ENCODE data around the gene NABP1.

Gene NABP1

GRCh38 chr2:191710411-191710900 lies 32.5 kb downstream of the NABP1 start:
- no peak for DNase-seq (ENCODE audit: low read depth)
- H3K4me3 ChIP-seq (ENCODE audit: low read depth, low read length): no peak overlapping the region
- no peak for TF ChIP-seq MAX (IDR thresholded peaks at IDR 0.05; ENCODE audit: low read depth, low read length)
- no peak for TF ChIP-seq POLR2A (IDR thresholded peaks at IDR 0.05; ENCODE audit: extremely low read depth, insufficient read length)
- no peak for TF ChIP-seq MYC (IDR thresholded peaks at IDR 0.05; ENCODE audit: low read depth, low read length)
- no peak for TF ChIP-seq CTCF (IDR thresholded peaks at IDR 0.05; ENCODE audit: low read depth, low read length)

GRCh38 chr2:191711621-191712020 lies 33.7 kb downstream of the NABP1 start:
- no peak for TF ChIP-seq CTCF (IDR thresholded peaks at IDR 0.05; ENCODE audit: low read depth, low read length)
- TF ChIP-seq MAX (IDR thresholded peaks at IDR 0.05; ENCODE audit: low read depth, low read length): no peak
- no peak for TF ChIP-seq POLR2A (IDR thresholded peaks at IDR 0.05; ENCODE audit: extremely low read depth, insufficient read length)
- TF ChIP-seq MYC (IDR thresholded peaks at IDR 0.05; ENCODE audit: low read depth, low read length): no peak
- no peak overlapping the region for H3K4me3 ChIP-seq (ENCODE audit: low read depth, low read length)
- DNase-seq (ENCODE audit: low read depth): no peak

GRCh38 chr2:191713837-191714236 lies 35.9 kb downstream of the NABP1 start:
- H3K4me3 ChIP-seq (ENCODE audit: low read depth, low read length): no peak overlapping the region
- peak; percentile 30 for DNase-seq (ENCODE audit: low read depth)
- no peak for TF ChIP-seq POLR2A (IDR thresholded peaks at IDR 0.05; ENCODE audit: extremely low read depth, insufficient read length)
- no peak for TF ChIP-seq MYC (IDR thresholded peaks at IDR 0.05; ENCODE audit: low read depth, low read length)
- no peak for TF ChIP-seq MAX (IDR thresholded peaks at IDR 0.05; ENCODE audit: low read depth, low read length)
- TF ChIP-seq CTCF (IDR thresholded peaks at IDR 0.05; ENCODE audit: low read depth, low read length): no peak

- no peak overlapping the region for H3K4me3 ChIP-seq (ENCODE audit: low read depth, low read length)
- no peak for DNase-seq (ENCODE audit: low read depth)
- TF ChIP-seq MAX (IDR thresholded peaks at IDR 0.05; ENCODE audit: low read depth, low read length) (no peak), CTCF (IDR thresholded peaks at IDR 0.05; ENCODE audit: low read depth, low read length) (no peak)
Measured at GRCh38 chr2:191714925-191715324, 37.0 kb downstream of the NABP1 start.

- H3K4me3 ChIP-seq (ENCODE audit: low read depth, low read length): no peak overlapping the region
- TF ChIP-seq POLR2A (IDR thresholded peaks at IDR 0.05; ENCODE audit: extremely low read depth, insufficient read length) (no peak), MAX (IDR thresholded peaks at IDR 0.05; ENCODE audit: low read depth, low read length) (no peak), CTCF (IDR thresholded peaks at IDR 0.05; ENCODE audit: low read depth, low read length) (no peak), MYC (IDR thresholded peaks at IDR 0.05; ENCODE audit: low read depth, low read length) (no peak)
- DNase-seq (ENCODE audit: low read depth): no peak
Measured at GRCh38 chr2:191715471-191715870, 37.5 kb downstream of the NABP1 start.

GRCh38 chr2:191719261-191719660 lies 41.3 kb downstream of the NABP1 start:
- no peak for DNase-seq (ENCODE audit: low read depth)
- no peak overlapping the region for H3K4me3 ChIP-seq (ENCODE audit: low read depth, low read length)
- TF ChIP-seq MYC (IDR thresholded peaks at IDR 0.05; ENCODE audit: low read depth, low read length) (no peak), MAX (IDR thresholded peaks at IDR 0.05; ENCODE audit: low read depth, low read length) (no peak), CTCF (IDR thresholded peaks at IDR 0.05; ENCODE audit: low read depth, low read length) (no peak), POLR2A (IDR thresholded peaks at IDR 0.05; ENCODE audit: extremely low read depth, insufficient read length) (no peak)

Measured in NB4 (cell line).